Epithelial cell of proximal tubule (primary cell): ENCODE measurements around the gene OR56A3. TPM values are rescaled to one million over a fixed set of nuclear protein-coding genes. Genes with fewer than 3 reads are reported as not detected.

Experiments
- DNase-seq: peaks from one replicate; pipeline ENCODE4 v3.0.0-alpha.2; 2011; ENCODE audit warnings: low read depth
- H3K4me3 ChIP-seq: 2 replicates; pipeline ENCODE4 v1.5.1; 2011; ENCODE audit warnings: low read depth, mild to moderate bottlenecking, low read length
- CTCF ChIP-seq: conservative IDR thresholded peaks from 2 replicates; pipeline ENCODE4 v1.5.1; 2012; ENCODE audit warnings: low read depth, mild to moderate bottlenecking, low read length
- total RNA-seq: library from RNA; depleted of rRNA; stranded (reverse); fragments of >200 nt; gene quantifications from 2 replicates; pipeline ENCODE4 v1.2.3, GENCODE V29; 2015

Gene OR56A3
- total RNA-seq, result not detected in 2 replicates

- no peak for DNase-seq
- no peak within 1 kb of the TSS for H3K4me3 ChIP-seq
- TF ChIP-seq CTCF, result no peak
Measured at GRCh38 chr11:5941951-5942350, at the start of gene OR56A3. TSS of gene OR56A3 (plus strand) at chr11:5942251. CDS start at chr11:5947347, 5,096 bp downstream.

- no peak within 1 kb of the TSS for H3K4me3 ChIP-seq
- TF ChIP-seq CTCF, result no peak
- no peak for DNase-seq
Measured at GRCh38 chr11:5892908-5893307, 49.1 kb upstream of the OR56A3 start, which contains the start of gene OR52E5. TSS of gene OR52E5 (plus strand) at chr11:5893208. CDS start at chr11:5900777, 7,569 bp downstream.

GRCh38 chr11:5899534-5899933 lies 42.5 kb upstream of the OR56A3 start:
- no peak for TF ChIP-seq CTCF
- DNase-seq, result no peak
- H3K4me3 ChIP-seq, result no peak overlapping the region

- DNase-seq, result no peak
- H3K4me3 ChIP-seq, result no peak overlapping the region
- TF ChIP-seq CTCF, result no peak
Measured at GRCh38 chr11:5910540-5910939, 31.5 kb upstream of the OR56A3 start.

- TF ChIP-seq CTCF, result no peak
Measured at GRCh38 chr11:5922749-5923426, 19.2 kb upstream of the OR56A3 start.

GRCh38 chr11:5923427-5923776 lies 18.6 kb upstream of the OR56A3 start:
- TF ChIP-seq CTCF, result no peak
- no peak overlapping the region for H3K4me3 ChIP-seq
- DNase-seq, result no peak

More at GRCh38 chr11:5922749-5923426, 19.2 kb upstream of the OR56A3 start:
- DNase-seq, result peak; percentile 66
- no peak overlapping the region for H3K4me3 ChIP-seq

- no peak for TF ChIP-seq CTCF
- no peak overlapping the region for H3K4me3 ChIP-seq
- DNase-seq, result no peak
Measured at GRCh38 chr11:5923794-5924193, 18.3 kb upstream of the OR56A3 start.
